Measurements from ENCODE around the gene IGFL2. TPM values are rescaled to one million over a fixed set of nuclear protein-coding genes. Genes with fewer than 3 reads are reported as not detected.

IGFL2 gene
- total RNA-seq, 1 donor from 2014 or later = not detected

DNA sequence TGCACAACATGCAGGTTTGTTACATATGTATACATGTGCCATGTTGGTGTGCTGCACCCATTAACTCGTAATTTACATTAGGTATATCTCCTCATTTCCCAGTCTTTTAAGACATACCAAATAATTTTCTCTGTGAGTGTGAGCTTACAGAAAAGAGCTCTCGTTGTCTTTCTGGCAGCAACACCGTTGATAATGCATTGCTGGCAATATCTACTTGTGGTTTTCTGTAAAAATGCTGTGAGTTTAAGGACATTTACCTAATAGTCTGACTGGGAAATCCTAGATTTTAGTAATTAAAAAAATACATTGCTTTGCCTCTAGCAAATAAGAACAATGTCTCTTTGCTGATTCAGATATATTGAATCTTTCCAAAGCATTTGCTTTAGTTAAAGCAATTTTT, 31.9 kb upstream of the IGFL2 start:
- Histone ChIP-seq H3K4me3 (no peak overlapping the region), H3K27me3 (no peaks in the 10 kb centered on the region), H3K9me3 (no peaks in the 10 kb centered on the region), H3K27ac (no peak overlapping the region), H3K4me1 (no peaks in the 10 kb centered on the region), H3K36me3 (no peaks in the 10 kb centered on the region)
- intact Hi-C loops (cut with DNase I) = no loop called here
- TF ChIP-seq, protein P1, sequence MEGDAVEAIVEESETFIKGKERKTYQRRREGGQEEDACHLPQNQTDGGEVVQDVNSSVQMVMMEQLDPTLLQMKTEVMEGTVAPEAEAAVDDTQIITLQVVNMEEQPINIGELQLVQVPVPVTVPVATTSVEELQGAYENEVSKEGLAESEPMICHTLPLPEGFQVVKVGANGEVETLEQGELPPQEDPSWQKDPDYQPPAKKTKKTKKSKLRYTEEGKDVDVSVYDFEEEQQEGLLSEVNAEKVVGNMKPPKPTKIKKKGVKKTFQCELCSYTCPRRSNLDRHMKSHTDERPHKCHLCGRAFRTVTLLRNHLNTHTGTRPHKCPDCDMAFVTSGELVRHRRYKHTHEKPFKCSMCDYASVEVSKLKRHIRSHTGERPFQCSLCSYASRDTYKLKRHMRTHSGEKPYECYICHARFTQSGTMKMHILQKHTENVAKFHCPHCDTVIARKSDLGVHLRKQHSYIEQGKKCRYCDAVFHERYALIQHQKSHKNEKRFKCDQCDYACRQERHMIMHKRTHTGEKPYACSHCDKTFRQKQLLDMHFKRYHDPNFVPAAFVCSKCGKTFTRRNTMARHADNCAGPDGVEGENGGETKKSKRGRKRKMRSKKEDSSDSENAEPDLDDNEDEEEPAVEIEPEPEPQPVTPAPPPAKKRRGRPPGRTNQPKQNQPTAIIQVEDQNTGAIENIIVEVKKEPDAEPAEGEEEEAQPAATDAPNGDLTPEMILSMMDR (IDR thresholded peaks at IDR 0.05) = no peak
- TF ChIP-seq POLR2A (IDR thresholded peaks at IDR 0.05) = no peak
- TF ChIP-seq POLR2AphosphoS5 (IDR thresholded peaks at IDR 0.05; ENCODE audit: insufficient read depth in 1 of 2, low read depth in 1 of 2) = no peak
- DNase-seq (ENCODE audit: extremely low spot score in 2 of 2) = no peak

DNA sequence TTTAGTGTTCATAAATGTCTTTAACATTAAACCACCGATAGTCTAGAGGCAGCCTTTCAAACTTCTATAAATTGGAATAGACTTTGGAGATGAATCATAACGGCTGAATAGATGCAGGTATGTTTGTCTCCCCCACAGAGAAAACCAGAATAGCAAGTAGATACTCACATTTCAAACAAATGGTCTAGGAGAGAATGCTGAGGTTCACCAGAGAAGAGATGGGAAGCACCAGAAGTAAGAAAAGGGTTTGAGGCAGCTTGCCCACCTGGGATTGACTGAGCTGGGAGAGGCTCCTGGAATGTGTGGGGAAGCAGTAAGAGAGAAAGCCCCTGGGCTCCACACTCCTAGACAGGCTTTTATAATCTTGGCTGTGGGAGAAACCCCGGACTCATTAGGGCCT, 29.9 kb upstream of the IGFL2 start:
- H3K36me3 ChIP-seq = no peaks in the 10 kb centered on the region
- no peaks in the 10 kb centered on the region for H3K27me3 ChIP-seq
- no peaks in the 10 kb centered on the region for H3K4me1 ChIP-seq
- no peak for DNase-seq (ENCODE audit: extremely low spot score in 2 of 2)
- H3K9me3 ChIP-seq = no peaks in the 10 kb centered on the region
- TF ChIP-seq, protein P1 (IDR thresholded peaks at IDR 0.05) = no peak
- no peak for TF ChIP-seq POLR2AphosphoS5 (IDR thresholded peaks at IDR 0.05; ENCODE audit: insufficient read depth in 1 of 2, low read depth in 1 of 2)
- TF ChIP-seq POLR2A (IDR thresholded peaks at IDR 0.05) = no peak
- intact Hi-C loops (cut with DNase I) = no loop called here
- no peak overlapping the region for H3K4me3 ChIP-seq
- no peak overlapping the region for H3K27ac ChIP-seq

DNA sequence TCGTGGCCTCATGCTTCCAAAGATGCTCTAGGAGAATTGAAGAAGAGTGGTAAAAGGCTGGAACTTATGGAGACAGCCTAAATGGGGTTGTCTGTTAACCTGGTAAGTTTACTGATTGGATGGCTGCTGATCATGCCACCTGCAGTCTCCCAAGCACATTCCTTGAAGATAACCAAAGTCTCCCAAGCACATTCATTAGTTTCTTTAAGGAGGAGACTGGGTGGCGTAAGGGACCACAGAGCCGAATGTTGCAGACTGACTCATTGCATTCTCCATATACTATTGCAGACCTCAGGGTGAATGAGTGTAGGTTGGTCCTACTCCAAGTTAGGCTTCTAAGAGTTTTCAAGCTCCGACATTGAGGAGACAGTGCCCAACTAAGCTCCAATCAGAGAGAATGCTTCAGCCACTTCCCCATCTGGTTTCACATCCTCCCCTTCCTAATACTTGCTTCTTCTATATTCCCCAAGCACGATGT, 23.4 kb upstream of the IGFL2 start, which contains the start of gene IGFL3:
Gene IGFL3, minus strand, starts transcription at position 51 of the 478 bp plus-strand sequence. Its CDS starts 39 bp downstream, at position 12.
- no peak within 1 kb of the TSS for H3K4me3 ChIP-seq
- DNase-seq (ENCODE audit: extremely low spot score in 2 of 2) = no peak
- no peaks in the 10 kb centered on the region for H3K27me3 ChIP-seq
- intact Hi-C loops (cut with DNase I) = no loop called here
- no peaks in the 10 kb centered on the region for H3K4me1 ChIP-seq
- no peaks in the 10 kb centered on the region for H3K9me3 ChIP-seq
- H3K36me3 ChIP-seq = no peaks in the 10 kb centered on the region
- H3K27ac ChIP-seq = no peak within 1 kb of the TSS
- TF ChIP-seq POLR2AphosphoS5 (IDR thresholded peaks at IDR 0.05; ENCODE audit: insufficient read depth in 1 of 2, low read depth in 1 of 2) (no peak), POLR2A (IDR thresholded peaks at IDR 0.05) (no peak)
- TF ChIP-seq, protein P1 (IDR thresholded peaks at IDR 0.05) = no peak

DNA sequence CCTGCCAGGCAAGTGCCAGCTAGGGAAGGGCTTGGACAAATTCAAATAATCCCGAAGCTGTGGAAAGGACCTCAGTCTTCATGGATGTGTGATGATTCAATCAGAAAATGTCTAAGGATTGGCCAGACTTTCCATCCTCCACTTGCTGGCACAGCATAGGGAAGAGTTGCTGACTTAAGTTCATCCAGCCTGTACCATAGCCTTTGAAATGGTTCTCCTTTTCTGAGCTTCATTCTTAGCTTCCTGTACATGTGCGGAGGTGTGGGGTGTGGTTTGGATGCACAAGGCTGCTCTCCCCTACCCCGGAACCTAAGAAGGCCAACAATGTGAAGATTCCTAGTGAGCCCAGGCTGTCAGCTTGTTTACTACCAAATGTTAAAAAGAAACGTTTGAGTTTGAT, 22.6 kb upstream of the IGFL2 start:
- H3K4me3 ChIP-seq = no peak overlapping the region
- TF ChIP-seq, protein P1 (IDR thresholded peaks at IDR 0.05) = no peak
- no peak for TF ChIP-seq POLR2A (IDR thresholded peaks at IDR 0.05)
- no peak for TF ChIP-seq POLR2AphosphoS5 (IDR thresholded peaks at IDR 0.05; ENCODE audit: insufficient read depth in 1 of 2, low read depth in 1 of 2)
- no peaks in the 10 kb centered on the region for H3K9me3 ChIP-seq
- H3K27me3 ChIP-seq = no peaks in the 10 kb centered on the region
- no peaks in the 10 kb centered on the region for H3K4me1 ChIP-seq
- H3K36me3 ChIP-seq = no peaks in the 10 kb centered on the region
- intact Hi-C loops (cut with DNase I) = no loop called here
- DNase-seq (ENCODE audit: extremely low spot score in 2 of 2) = no peak
- H3K27ac ChIP-seq = no peak overlapping the region

DNA sequence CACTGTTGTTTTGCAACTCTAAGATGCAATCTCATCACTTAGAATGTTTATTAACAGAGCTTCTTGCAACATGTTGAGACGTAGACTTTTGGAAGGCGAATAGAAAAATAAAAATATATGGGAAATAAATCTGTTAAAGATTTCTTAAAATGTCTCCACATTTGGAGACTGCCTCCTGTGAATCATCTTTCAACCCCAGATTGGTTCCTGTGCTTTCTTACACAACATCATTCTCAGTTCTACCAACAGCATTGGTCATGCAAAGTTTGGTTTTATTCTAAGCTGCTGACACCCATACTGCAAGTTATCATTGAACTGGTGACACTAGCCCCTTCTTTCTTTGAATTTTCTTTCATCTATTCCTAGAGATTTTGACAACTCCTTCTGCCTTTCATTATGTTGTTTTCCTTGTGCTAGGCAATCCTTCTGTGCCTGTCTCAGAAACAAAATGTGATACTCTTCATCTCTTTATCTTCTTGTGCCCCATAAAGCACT, 21.9 kb upstream of the IGFL2 start:
- Histone ChIP-seq H3K27ac (no peak overlapping the region), H3K4me1 (no peaks in the 10 kb centered on the region), H3K27me3 (no peaks in the 10 kb centered on the region), H3K9me3 (no peaks in the 10 kb centered on the region), H3K36me3 (no peaks in the 10 kb centered on the region), H3K4me3 (no peak overlapping the region)
- DNase-seq (ENCODE audit: extremely low spot score in 2 of 2) = no peak
- intact Hi-C loops (cut with DNase I) = no loop called here
- TF ChIP-seq, protein P1 (IDR thresholded peaks at IDR 0.05) = no peak
- TF ChIP-seq POLR2A (IDR thresholded peaks at IDR 0.05) = no peak
- no peak for TF ChIP-seq POLR2AphosphoS5 (IDR thresholded peaks at IDR 0.05; ENCODE audit: insufficient read depth in 1 of 2, low read depth in 1 of 2)

All from vagina (tissue), 2 donors.